Left lung (tissue), 10 donors: Measurements from ENCODE around the gene PCBP3. TPM values are rescaled to one million over a fixed set of nuclear protein-coding genes. Genes with fewer than 3 reads are reported as not detected.

ENCODE experiments used
- ATAC-seq: fragments of 200-7000 bp; cut with Tn5 transposase; one replicate; pipeline ENCODE4 v1.9.1; 2020; ENCODE audit warnings: moderate library complexity
- DNase-seq, 4 donors: peaks; one replicate each; pipeline ENCODE4 v3.0.0-alpha.2; 2013 to 2020
- H3K27ac ChIP-seq, 2 donors: fragments of 200-600 bp; sonication (generic) in 1 of 2; one replicate each; pipeline versions ENCODE4 v1.5.0 to v1.8.0; 2020 to 2021
- H3K27me3 ChIP-seq, 2 donors: fragments of 200-600 bp; sonication (generic) in 1 of 2; one replicate each; pipeline versions ENCODE4 v1.5.0 to v1.8.0; 2020 to 2021
- H3K36me3 ChIP-seq, 2 donors: fragments of 200-600 bp; sonication (generic) in 1 of 2; one replicate each; pipeline versions ENCODE4 v1.5.0 to v1.8.0; 2020 to 2021
- H3K4me1 ChIP-seq, 2 donors: fragments of 200-600 bp; one replicate each; pipeline ENCODE4 v1.8.0; 2021
- H3K4me3 ChIP-seq, 2 donors: fragments of 200-600 bp; sonication (generic) in 1 of 2; one replicate each; pipeline versions ENCODE4 v1.5.0 to v1.8.0; 2020 to 2021; ENCODE audit warnings: mild to moderate bottlenecking in 1 of 2
- H3K9me3 ChIP-seq, 2 donors: fragments of 200-600 bp; sonication (generic) in 1 of 2; one replicate each; pipeline versions ENCODE4 v1.5.0 to v1.8.0; 2020 to 2021
- intact Hi-C, 2 donors: fragments of 100-400 bp; cut with DNase I; formaldehyde crosslinking; loops; one replicate each; pipeline versions ENCODE4 v1.11.2 to v1.14.2; 2022
- polyA plus RNA-seq, 6 donors: library from polyadenylated mRNA; unstranded; fragments of 120-200 nt; gene quantifications; one replicate each; pipeline ENCODE4 v1.2.1, GENCODE V29; 2013; ENCODE audit not compliant: insufficient read length in 6 of 6
- total RNA-seq, 2 donors: library from RNA; stranded (reverse); fragmentation: NEBNext Ultra II Directional; extraction: Animal tissue kit (Norgen Biotek cat#: 25700); gene quantifications; one replicate each; pipeline ENCODE4 v1.2.1, GENCODE V29; 2021
- TF ChIP-seq, protein P1 (sequence below), 2 donors: fragments of 200-600 bp; sonication (generic) in 1 of 2; IDR thresholded peaks; one replicate each; pipeline versions ENCODE4 v1.5.0 to v1.8.0; 2021; ENCODE audit warnings: antibody characterized with exemption in 2 of 2
- donor health status: DM: no; HTN: yes; CAD: no.
- donor health status: DM: no; HTN: no; CAD: no.

Gene PCBP3
- total and polyA plus RNA-seq, 8 donors = 2.1 to 13.8 (median 3.0) TPM

DNA sequence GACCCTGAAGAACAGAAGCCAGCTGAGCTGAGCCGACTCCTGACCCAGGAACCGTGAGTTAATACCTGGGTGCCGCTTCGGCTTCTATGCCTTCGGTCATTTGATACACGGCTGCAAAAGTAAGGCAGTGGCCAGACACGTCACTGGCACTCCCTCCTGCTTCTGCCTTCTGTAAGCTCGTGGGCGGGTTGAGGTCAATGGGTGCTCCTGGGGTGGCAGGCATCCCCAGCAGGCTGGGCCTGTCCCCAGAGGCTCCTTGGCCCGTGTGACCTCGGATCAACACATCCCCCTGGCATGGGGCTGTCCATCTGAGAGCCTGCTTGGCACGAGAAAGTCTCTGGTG, 302.3 kb downstream of the PCBP3 start:
- H3K4me3 ChIP-seq = no peak overlapping the region
- H3K27ac ChIP-seq = no peak overlapping the region
- H3K36me3 ChIP-seq = no peaks in the 10 kb centered on the region
- intact Hi-C loops = no loop called here
- TF ChIP-seq, protein P1, sequence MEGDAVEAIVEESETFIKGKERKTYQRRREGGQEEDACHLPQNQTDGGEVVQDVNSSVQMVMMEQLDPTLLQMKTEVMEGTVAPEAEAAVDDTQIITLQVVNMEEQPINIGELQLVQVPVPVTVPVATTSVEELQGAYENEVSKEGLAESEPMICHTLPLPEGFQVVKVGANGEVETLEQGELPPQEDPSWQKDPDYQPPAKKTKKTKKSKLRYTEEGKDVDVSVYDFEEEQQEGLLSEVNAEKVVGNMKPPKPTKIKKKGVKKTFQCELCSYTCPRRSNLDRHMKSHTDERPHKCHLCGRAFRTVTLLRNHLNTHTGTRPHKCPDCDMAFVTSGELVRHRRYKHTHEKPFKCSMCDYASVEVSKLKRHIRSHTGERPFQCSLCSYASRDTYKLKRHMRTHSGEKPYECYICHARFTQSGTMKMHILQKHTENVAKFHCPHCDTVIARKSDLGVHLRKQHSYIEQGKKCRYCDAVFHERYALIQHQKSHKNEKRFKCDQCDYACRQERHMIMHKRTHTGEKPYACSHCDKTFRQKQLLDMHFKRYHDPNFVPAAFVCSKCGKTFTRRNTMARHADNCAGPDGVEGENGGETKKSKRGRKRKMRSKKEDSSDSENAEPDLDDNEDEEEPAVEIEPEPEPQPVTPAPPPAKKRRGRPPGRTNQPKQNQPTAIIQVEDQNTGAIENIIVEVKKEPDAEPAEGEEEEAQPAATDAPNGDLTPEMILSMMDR (IDR thresholded peaks at IDR 0.05) = no peak
- peak in 1 of 4 donors; percentile 56 for DNase-seq
- H3K9me3 ChIP-seq = no peaks in the 10 kb centered on the region
- ATAC-seq = no peak
- H3K27me3 ChIP-seq = peaks cover 0 to 29% of the 10 kb centered on the region in 2 donors
- peaks cover 0 to 6% of the 10 kb centered on the region in 2 donors for H3K4me1 ChIP-seq

DNA sequence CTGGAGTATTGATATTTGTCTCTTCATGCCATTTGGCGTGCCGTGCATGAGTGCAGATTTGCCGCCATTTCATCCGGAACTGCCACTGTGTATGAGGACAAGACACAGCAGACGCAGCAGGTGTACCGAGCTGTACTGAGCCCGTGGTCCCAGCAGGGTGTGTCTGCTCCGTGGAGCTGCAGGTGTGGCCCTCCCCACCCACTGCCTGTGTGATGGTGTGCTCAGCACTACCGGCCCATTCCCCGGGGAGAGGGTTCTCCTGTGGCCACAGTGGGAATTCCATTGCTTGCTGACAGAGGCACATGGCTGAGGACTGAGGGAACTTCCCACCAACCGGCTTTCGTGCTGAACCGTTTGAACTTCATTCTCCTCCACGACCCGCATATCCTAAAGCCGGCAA, 303.8 kb downstream of the PCBP3 start:
- DNase-seq (peak in 1 of 4 donors; percentile 45), ATAC-seq (no peak)
- Histone ChIP-seq H3K4me1 (peaks cover 0 to 12% of the 10 kb centered on the region in 2 donors), H3K9me3 (no peaks in the 10 kb centered on the region), H3K4me3 (no peak overlapping the region), H3K27ac (no peak overlapping the region), H3K27me3 (peaks cover 0 to 35% of the 10 kb centered on the region in 2 donors), H3K36me3 (no peaks in the 10 kb centered on the region)
- intact Hi-C loops = no loop called here
- TF ChIP-seq, protein P1 (IDR thresholded peaks at IDR 0.05) = no peak

DNA sequence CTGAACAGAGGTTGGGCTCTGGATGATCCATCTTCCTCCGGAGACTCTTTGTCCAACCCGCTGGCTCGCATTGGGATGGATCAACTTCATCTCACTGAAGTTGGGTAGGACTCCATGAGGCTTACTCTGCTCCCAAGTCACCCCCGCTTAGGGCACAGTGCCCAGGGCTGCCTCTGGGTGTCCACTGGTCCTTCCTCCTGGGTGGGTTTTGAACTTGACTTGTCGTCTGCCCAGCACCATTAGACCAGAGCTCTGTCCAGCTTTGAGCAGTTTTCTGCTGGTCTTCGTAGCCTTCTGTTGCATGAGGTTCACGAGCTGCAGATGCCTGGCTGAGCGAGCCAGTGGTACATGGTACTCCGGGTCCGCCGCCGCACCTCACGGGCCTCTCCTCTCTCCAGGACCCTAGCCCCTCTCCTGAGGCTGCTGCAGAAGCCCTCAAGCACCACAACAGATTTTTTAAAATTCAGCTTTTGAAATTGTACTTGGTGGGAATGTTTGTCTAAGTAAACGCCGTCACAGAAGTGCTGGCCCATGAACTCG, 304.3 kb downstream of the PCBP3 start:
- Histone ChIP-seq H3K27ac (no peak overlapping the region), H3K4me1 (peaks cover 0 to 12% of the 10 kb centered on the region in 2 donors), H3K36me3 (no peaks in the 10 kb centered on the region), H3K4me3 (no peak overlapping the region), H3K9me3 (no peaks in the 10 kb centered on the region), H3K27me3 (peaks cover 0 to 37% of the 10 kb centered on the region in 2 donors)
- TF ChIP-seq, protein P1 (IDR thresholded peaks at IDR 0.05) = no peak
- no peak for ATAC-seq
- intact Hi-C loops = no loop called here
- DNase-seq = peak in 1 of 4 donors; percentile 57

DNA sequence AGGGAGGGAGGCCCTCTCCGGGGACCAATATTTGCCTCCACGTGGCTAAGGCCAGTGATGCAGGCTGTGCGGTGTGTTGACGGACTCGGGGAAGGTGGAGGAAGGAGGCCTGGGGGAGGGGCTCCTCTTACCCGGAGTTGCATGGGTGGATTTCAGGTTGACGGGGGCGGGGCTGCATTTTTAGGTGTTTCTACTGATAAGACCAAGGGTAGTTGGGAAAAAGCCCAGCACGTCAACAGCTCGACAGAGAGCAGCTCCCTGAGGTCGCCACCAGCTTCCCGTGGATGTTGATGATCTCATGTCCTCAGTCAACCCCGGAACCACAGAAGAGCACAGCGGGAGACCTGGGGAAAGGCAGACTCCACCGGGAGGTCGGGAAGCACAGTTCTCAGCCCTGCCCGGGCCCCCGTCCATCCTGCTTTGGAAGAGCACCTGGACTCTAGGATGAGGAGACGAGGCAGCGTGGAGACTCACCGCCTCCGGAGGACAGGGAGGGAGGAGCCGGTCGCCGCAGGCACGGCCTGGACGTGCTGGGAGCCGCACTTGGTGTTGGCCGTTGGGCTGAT, 305.1 kb downstream of the PCBP3 start:
- no peaks in the 10 kb centered on the region for H3K36me3 ChIP-seq
- peak in 1 of 4 donors; percentile 65 for DNase-seq
- TF ChIP-seq, protein P1 (IDR thresholded peaks at IDR 0.05) = no peak
- intact Hi-C loops = no loop called here
- H3K4me1 ChIP-seq = peaks cover 0 to 12% of the 10 kb centered on the region in 2 donors
- no peaks in the 10 kb centered on the region for H3K9me3 ChIP-seq
- peaks cover 0 to 45% of the 10 kb centered on the region in 2 donors for H3K27me3 ChIP-seq
- no peak overlapping the region for H3K27ac ChIP-seq
- H3K4me3 ChIP-seq = no peak overlapping the region
- ATAC-seq = no peak

DNA sequence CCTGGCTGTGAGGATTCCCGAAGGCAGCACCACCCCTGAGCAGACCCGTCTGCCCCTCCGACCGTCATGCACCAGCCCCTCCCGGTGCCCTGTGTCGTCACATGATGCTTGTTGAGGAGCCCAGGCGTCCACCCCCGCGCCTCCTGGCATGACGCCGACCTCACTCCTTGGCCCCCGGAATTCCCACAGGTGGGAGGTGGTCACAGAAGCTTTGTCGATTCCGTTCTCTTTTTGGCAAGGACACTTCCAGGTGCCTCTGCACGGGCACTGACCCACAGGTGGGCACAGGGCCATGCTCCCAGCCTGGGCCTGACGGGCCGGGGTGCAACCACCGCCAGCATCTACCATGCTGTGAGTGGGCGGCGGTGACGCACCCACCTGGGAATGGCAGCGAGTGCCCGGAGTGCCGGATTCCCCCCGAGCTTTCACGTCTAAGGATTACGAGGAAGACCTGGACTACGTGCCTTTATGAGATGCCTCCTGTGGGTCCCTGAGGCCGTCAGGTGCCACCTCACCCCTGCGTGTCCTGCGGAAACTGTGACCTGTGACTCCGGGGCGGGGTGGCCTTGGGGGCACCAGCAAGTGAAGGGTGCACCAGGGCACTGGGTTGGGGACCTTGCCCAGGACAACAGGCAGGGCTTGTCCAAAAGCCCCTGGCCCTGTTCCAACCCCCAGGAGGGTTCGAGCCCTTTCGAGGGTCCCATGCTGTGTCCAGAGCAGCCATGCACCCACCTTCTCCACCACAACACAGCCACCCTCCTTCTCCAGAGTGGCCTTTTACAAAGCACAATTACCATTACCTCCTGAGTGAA, 306.6 kb downstream of the PCBP3 start:
- Histone ChIP-seq H3K36me3 (no peaks in the 10 kb centered on the region), H3K4me1 (peaks cover 0 to 12% of the 10 kb centered on the region in 2 donors), H3K9me3 (no peaks in the 10 kb centered on the region), H3K27me3 (peaks cover 0 to 45% of the 10 kb centered on the region in 2 donors), H3K27ac (no peak overlapping the region), H3K4me3 (no peak overlapping the region)
- TF ChIP-seq, protein P1 (IDR thresholded peaks at IDR 0.05) = no peak
- intact Hi-C loops = no loop called here
- DNase-seq = peak in 1 of 4 donors; percentile 65
- no peak for ATAC-seq
